SK-N-SH (cell line): ENCODE results near the gene CDKL5. TPM values are rescaled to one million over a fixed set of nuclear protein-coding genes. Genes with fewer than 3 reads are reported as not detected.

Experiments used
- CTCF ChIA-PET: fragments of 300-600, 350-600 bp; formaldehyde crosslinking; extraction: SDS; loops from one replicate; lab custom pipeline; 2021; lab: Yijun Ruan, JAX
- POLR2A ChIA-PET: fragments of 350-600 bp; sonication (Branson Sonifier 250); formaldehyde crosslinking; extraction: SDS; loops from one replicate; lab custom pipeline; 2020; ENCODE audit warnings: antibody characterized with exemption, inconsistent platforms; lab: Yijun Ruan, JAX
- DNase-seq: peaks from one replicate; pipeline ENCODE4 v3.0.0; 2012
- H2AFZ ChIP-seq: fragments of 200-600 bp; sonication (generic); 2 replicates; pipeline ENCODE4 v1.8.1; 2016; ENCODE audit warnings: antibody characterized with exemption, mild to moderate bottlenecking, low read depth
- H3F3A ChIP-seq: fragments of 200-600 bp; sonication (generic); replicated peaks from 2 replicates; pipeline ENCODE3; 2016; ENCODE audit warnings: antibody characterized with exemption, mild to moderate bottlenecking; ENCODE audit not compliant: insufficient read depth
- H3K27ac ChIP-seq, 2 experiments: fragments of 200-500 bp in 1 of 2; fragments of 200-600 bp in 1 of 2; sonication (Bioruptor generic) in 1 of 2; sonication (generic), shearing (Covaris generic) in 1 of 2; 2 replicates each; pipeline versions ENCODE4 v1.5.1 to v1.6.1; 2014 to 2016; ENCODE audit warnings: low read depth in 2 of 2, inconsistent platforms in 1 of 2, low read length in 1 of 2, mild to moderate bottlenecking in 1 of 2, mixed read lengths in 1 of 2
- H3K27me3 ChIP-seq: fragments of 200-600 bp; sonication (generic), shearing (Covaris generic); 2 replicates; pipeline ENCODE4 v1.6.1; 2016; ENCODE audit warnings: mixed run types; ENCODE audit not compliant: insufficient read depth
- H3K36me3 ChIP-seq, 2 experiments: fragments of 200-500 bp in 1 of 2; fragments of 200-600 bp in 1 of 2; sonication (Bioruptor generic) in 1 of 2; sonication (generic) in 1 of 2; replicated peaks in 1 of 2; 2 replicates each; pipeline versions ENCODE3 to v1.5.1; 2014 to 2016; ENCODE audit warnings: low read length in 1 of 2, mild to moderate bottlenecking in 1 of 2; ENCODE audit not compliant: insufficient read depth in 2 of 2, control insufficient read depth in 1 of 2
- H3K4me1 ChIP-seq, 2 experiments: fragments of 200-500 bp in 1 of 2; fragments of 200-600 bp in 1 of 2; sonication (Bioruptor generic) in 1 of 2; sonication (generic), shearing (Covaris generic) in 1 of 2; 2 replicates each; pipeline versions ENCODE4 v1.5.1 to v1.6.1; 2014 to 2016; ENCODE audit warnings: low read depth in 1 of 2, low read length in 1 of 2, mixed run types in 1 of 2; ENCODE audit not compliant: insufficient read depth in 2 of 2, control insufficient read depth in 1 of 2
- H3K4me2 ChIP-seq: fragments of 200-600 bp; sonication (generic), shearing (Covaris generic); 2 replicates; pipeline ENCODE4 v1.6.1; 2017; ENCODE audit warnings: mixed run types
- H3K4me3 ChIP-seq, 2 experiments: fragments of 200-500 bp in 1 of 2; fragments of 200-600 bp in 1 of 2; sonication (Bioruptor generic) in 1 of 2; sonication (generic), shearing (Covaris generic) in 1 of 2; 2 replicates each; pipeline versions ENCODE4 v1.5.1 to v1.8.1; 2014 to 2016; ENCODE audit warnings: low read depth in 2 of 2, inconsistent platforms in 1 of 2, low read length in 1 of 2, mild to moderate bottlenecking in 1 of 2, mixed read lengths in 1 of 2, moderate library complexity in 1 of 2
- H3K79me2 ChIP-seq: fragments of 200-600 bp; sonication (generic); 2 replicates; pipeline ENCODE4 v1.8.1; 2017; ENCODE audit warnings: mild to moderate bottlenecking; ENCODE audit not compliant: insufficient read depth
- H3K9ac ChIP-seq: fragments of 200-600 bp; sonication (generic); 2 replicates; pipeline ENCODE4 v1.6.1; 2017; ENCODE audit warnings: mixed run types
- H3K9me2 ChIP-seq: fragments of 200-600 bp; sonication (generic); 2 replicates; pipeline ENCODE4 v1.6.1; 2017; ENCODE audit warnings: mixed run types
- H3K9me3 ChIP-seq: fragments of 200-600 bp; sonication (generic); 2 replicates; pipeline ENCODE4 v1.6.1; 2017; ENCODE audit warnings: mixed run types, mild to moderate bottlenecking, moderate library complexity
- H4K20me1 ChIP-seq: fragments of 200-600 bp; sonication (generic); 2 replicates; pipeline ENCODE4 v1.6.1; 2017; ENCODE audit warnings: mild to moderate bottlenecking, mixed run types; ENCODE audit not compliant: insufficient read depth
- CTCF ChIP-seq: fragments of 200-600 bp; sonication (generic); IDR thresholded peaks from 2 replicates; pipeline ENCODE4 v1.6.1; 2017; ENCODE audit warnings: antibody characterized with exemption, mild to moderate bottlenecking, moderate library complexity
- FOXJ3 ChIP-seq: sonication (generic); formaldehyde crosslinking; IDR thresholded peaks from 2 replicates; pipeline ENCODE4 v1.5.1; 2020; ENCODE audit warnings: mild to moderate bottlenecking, missing genetic modification reagents
- RAD21 ChIP-seq: IDR thresholded peaks from 2 replicates; pipeline ENCODE4 v1.6.1; 2012; ENCODE audit warnings: mild to moderate bottlenecking, low read length
- RFX5 ChIP-seq: IDR thresholded peaks from 2 replicates; pipeline ENCODE4 v1.6.1; 2012; ENCODE audit warnings: mild to moderate bottlenecking, improper control_type of control experiment, low read length
- SMC3 ChIP-seq: IDR thresholded peaks from 2 replicates; pipeline ENCODE4 v1.6.1; 2012; ENCODE audit warnings: low read depth, low read length, improper control_type of control experiment
- TCF12 ChIP-seq: IDR thresholded peaks from 2 replicates; pipeline ENCODE4 v1.4.0; 2012
- WGBS: methylation state at CpG from one replicate; pipeline ENCODE4 v1.1.6; 2017; ENCODE audit warnings: low lambda C conversion rate; 5-methylcytosine and 5-hydroxymethylcytosine counted together
- polyA plus RNA-seq, 3 experiments: library from polyadenylated mRNA; depleted of rRNA; stranded (reverse); fragments of >200 nt; gene quantifications; 2 replicates each; pipeline ENCODE4 v1.2.3, GENCODE V29; 2012
- TF ChIP-seq, protein P1 (sequence below): IDR thresholded peaks from 2 replicates; pipeline ENCODE4; 2012
- TF ChIP-seq, protein P2 (sequence below): IDR thresholded peaks from 2 replicates; pipeline ENCODE4 v1.4.0; 2012; ENCODE audit warnings: low read depth, borderline replicate concordance

The CDKL5 gene
- polyA plus RNA-seq, 1 of the 3 experiments (the other 2 are of a cell fraction): 1.3 TPM

DNA sequence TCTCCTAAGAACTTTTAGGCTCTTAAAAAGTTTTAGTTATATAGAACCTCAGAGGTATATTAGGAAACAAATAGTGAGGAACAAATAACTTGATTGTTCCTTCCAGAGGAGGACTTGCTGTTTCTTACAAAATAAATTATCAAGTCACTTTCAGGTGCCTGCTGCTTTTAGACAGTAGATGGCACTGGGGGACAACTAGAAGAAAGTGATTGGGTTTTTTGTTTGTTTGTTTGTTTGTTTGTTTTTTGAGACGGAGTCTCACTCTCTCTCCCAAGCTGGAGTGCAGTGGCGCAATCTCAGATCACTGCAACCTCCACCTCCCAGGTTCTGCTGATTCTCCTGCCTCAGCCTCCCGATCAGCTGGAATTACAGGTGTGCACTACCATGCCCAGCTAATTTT is 35.4 kb upstream of the CDKL5 start:
- H3F3A ChIP-seq: no peaks in the 10 kb centered on the region
- no peaks in the 10 kb centered on the region for H3K9me2 ChIP-seq
- H3K4me3 ChIP-seq: no peak overlapping the region
- H3K27ac ChIP-seq: no peak overlapping the region
- no peak overlapping the region for H3K9ac ChIP-seq
- no peaks in the 10 kb centered on the region for H3K4me1 ChIP-seq
- CTCF ChIA-PET: interaction anchor here (0.6 to 2.2 kb wide), 11 partner anchors 10 to 1146 kb away, joined by 3 to 25 read pairs (median 4); no protein-coding TSS in a partner anchor
- no peak overlapping the region for H3K4me2 ChIP-seq
- H3K27me3 ChIP-seq: no peaks in the 10 kb centered on the region
- H4K20me1 ChIP-seq: no peaks in the 10 kb centered on the region
- no peaks in the 10 kb centered on the region for H3K79me2 ChIP-seq
- TF ChIP-seq, protein P1, sequence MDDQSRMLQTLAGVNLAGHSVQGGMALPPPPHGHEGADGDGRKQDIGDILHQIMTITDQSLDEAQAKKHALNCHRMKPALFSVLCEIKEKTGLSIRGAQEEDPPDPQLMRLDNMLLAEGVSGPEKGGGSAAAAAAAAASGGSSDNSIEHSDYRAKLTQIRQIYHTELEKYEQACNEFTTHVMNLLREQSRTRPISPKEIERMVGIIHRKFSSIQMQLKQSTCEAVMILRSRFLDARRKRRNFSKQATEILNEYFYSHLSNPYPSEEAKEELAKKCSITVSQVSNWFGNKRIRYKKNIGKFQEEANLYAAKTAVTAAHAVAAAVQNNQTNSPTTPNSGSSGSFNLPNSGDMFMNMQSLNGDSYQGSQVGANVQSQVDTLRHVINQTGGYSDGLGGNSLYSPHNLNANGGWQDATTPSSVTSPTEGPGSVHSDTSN: no peak
- TF ChIP-seq RAD21 (peak; percentile 34), CTCF (0 out of 2 replicates have a peak, but pooled peaks have one; percentile 18)
- DNase-seq: no peak
- WGBS: 34% methylated on average over 3 of the region's 3 CpGs
- H2AFZ ChIP-seq: no peak overlapping the region
- H3K9me3 ChIP-seq: no peaks in the 10 kb centered on the region
- POLR2A ChIA-PET: no interaction called here
- no peaks in the 10 kb centered on the region for H3K36me3 ChIP-seq

DNA sequence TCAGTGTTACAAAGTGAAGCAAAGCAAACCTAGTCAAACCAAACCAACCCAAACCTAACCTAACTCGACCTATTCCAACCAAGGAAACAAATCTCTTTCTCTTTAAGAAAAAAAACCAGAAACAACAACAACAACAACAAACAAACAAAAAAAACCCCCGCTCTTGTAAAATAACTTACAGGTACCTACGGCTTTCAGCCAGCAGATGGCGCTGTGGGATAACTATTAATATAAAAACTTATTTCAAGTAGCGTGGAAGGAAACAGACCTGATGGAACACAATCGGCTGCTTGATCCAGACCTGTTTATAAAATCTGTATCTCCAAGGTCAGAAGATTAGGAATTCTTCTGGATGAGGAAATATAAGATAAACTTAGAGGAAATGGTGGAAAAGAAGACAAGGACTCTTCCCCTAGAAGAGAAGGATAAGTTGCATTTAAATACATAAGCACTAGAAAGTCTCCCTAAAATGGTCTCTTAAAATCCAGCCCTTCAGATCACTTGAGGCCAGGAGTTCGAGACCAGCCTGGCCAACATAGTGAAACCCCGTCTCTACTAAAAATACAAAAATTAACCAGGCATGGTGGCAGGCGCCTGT is 34.4 kb upstream of the CDKL5 start:
- H3K4me2 ChIP-seq: no peak overlapping the region
- H3K36me3 ChIP-seq: no peaks in the 10 kb centered on the region
- POLR2A ChIA-PET: no interaction called here
- DNase-seq: peak; percentile 69
- no peaks in the 10 kb centered on the region for H3K9me2 ChIP-seq
- no peak overlapping the region for H3K9ac ChIP-seq
- TF ChIP-seq RFX5: 0 out of 2 replicates have a peak, but pooled peaks have one; percentile 16
- TF ChIP-seq, protein P2, sequence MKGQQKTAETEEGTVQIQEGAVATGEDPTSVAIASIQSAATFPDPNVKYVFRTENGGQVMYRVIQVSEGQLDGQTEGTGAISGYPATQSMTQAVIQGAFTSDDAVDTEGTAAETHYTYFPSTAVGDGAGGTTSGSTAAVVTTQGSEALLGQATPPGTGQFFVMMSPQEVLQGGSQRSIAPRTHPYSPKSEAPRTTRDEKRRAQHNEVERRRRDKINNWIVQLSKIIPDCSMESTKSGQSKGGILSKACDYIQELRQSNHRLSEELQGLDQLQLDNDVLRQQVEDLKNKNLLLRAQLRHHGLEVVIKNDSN: no peak
- TF ChIP-seq TCF12: no peak
- no peak for TF ChIP-seq FOXJ3 (CRISPR knock-in tag)
- TF ChIP-seq RAD21: peak; percentile 87
- TF ChIP-seq SMC3: peak; percentile 63
- peak; percentile 88 for TF ChIP-seq CTCF
- 17% methylated on average over 9 of the region's 9 CpGs for WGBS
- CTCF ChIA-PET: interaction anchor here (0.9 to 2.2 kb wide), 6 partner anchors 14 to 943 kb away, joined by 3 to 25 read pairs (median 6); no protein-coding TSS in a partner anchor
- H3K9me3 ChIP-seq: no peaks in the 10 kb centered on the region
- H3K4me3 ChIP-seq: no peak overlapping the region; a peak in 1 of 4 replicates
- no peak overlapping the region for H3K27ac ChIP-seq
- H3K79me2 ChIP-seq: no peaks in the 10 kb centered on the region
- no peaks in the 10 kb centered on the region for H3K4me1 ChIP-seq
- H3K27me3 ChIP-seq: no peaks in the 10 kb centered on the region
- H4K20me1 ChIP-seq: no peaks in the 10 kb centered on the region
- no peaks in the 10 kb centered on the region for H3F3A ChIP-seq
- peak overlapping the region; percentile 54; the same call in 1 of the 2 replicates for H2AFZ ChIP-seq
